Naive thymus-derived CD8-positive, alpha-beta T cell (primary cell): ENCODE measurements around the gene GABPB2. TPM values are rescaled to one million over a fixed set of nuclear protein-coding genes. Genes with fewer than 3 reads are reported as not detected.

ENCODE experiments used
- ATAC-seq, 2 donors: fragments of 150-1000 bp; cut with Tn5 transposase in 1 of 2; sonication (Bioruptor Pico), chemical (Tn5 transposase) in 1 of 2; 1 replicate in 1 of 2; 2 replicates in 1 of 2; pipeline ENCODE4 v1.10.0; 2021; ENCODE audit warnings: mild to moderate bottlenecking in 2 of 2, moderate library complexity in 2 of 2
- POLR2A ChIA-PET: fragments of 350-600 bp; sonication (Branson Sonifier 250); formaldehyde crosslinking; loops from one replicate; lab custom pipeline; 2021; ENCODE audit warnings: antibody characterized with exemption; lab: Charles Lee
- DNase-seq, 10 donors: peaks; one replicate each; pipeline versions ENCODE4 v3.0.0 to v3.0.0-alpha.2; 2020 to 2022
- H3K27ac Mint-ChIP-seq, 10 donors: one replicate each; pipeline ENCODE4 v1.8.0; 2020 to 2022; ENCODE audit warnings: mild to moderate bottlenecking in 10 of 10, mixed read lengths in 10 of 10, moderate library complexity in 4 of 10, inconsistent platforms in 1 of 10
- H3K27me3 Mint-ChIP-seq, 5 donors: one replicate each; pipeline ENCODE4 v1.8.0; 2021 to 2022; ENCODE audit warnings: mixed read lengths in 5 of 5
- H3K36me3 Mint-ChIP-seq, 3 donors: one replicate each; pipeline ENCODE4 v1.8.0; 2020 to 2022; ENCODE audit warnings: mixed read lengths in 3 of 3, mild to moderate bottlenecking in 2 of 3, inconsistent platforms in 1 of 3
- H3K4me1 Mint-ChIP-seq, 4 donors: one replicate each; pipeline ENCODE4 v1.8.0; 2021 to 2022; ENCODE audit warnings: mixed read lengths in 4 of 4
- H3K4me3 Mint-ChIP-seq, 10 donors: one replicate each; pipeline ENCODE4 v1.8.0; 2020 to 2022; ENCODE audit warnings: mild to moderate bottlenecking in 10 of 10, mixed read lengths in 10 of 10, moderate library complexity in 6 of 10, inconsistent platforms in 1 of 10
- H3K9me3 Mint-ChIP-seq, 9 donors: one replicate each; pipeline ENCODE4 v1.8.0; 2020 to 2022; ENCODE audit warnings: mixed read lengths in 9 of 9, mild to moderate bottlenecking in 3 of 9, inconsistent platforms in 1 of 9, moderate library complexity in 1 of 9
- polyA plus RNA-seq, 3 donors: library from polyadenylated mRNA; unstranded; fragments of 300-500 nt; fragmentation: Illumina TruSeq; gene quantifications; one replicate each; pipeline ENCODE4 v1.2.3, GENCODE V29; 2021
- total RNA-seq, 8 experiments: library from RNA in 2 of 8; stranded (reverse) in 2 of 8; gene quantifications; one replicate each; pipeline ENCODE4 v1.2.3 and lab custom pipeline; 2021 to 2026

Gene GABPB2
- total and polyA plus RNA-seq, 5 experiments from 2014 or later, result 4.8 to 43.8 (median 16.4) TPM

DNA sequence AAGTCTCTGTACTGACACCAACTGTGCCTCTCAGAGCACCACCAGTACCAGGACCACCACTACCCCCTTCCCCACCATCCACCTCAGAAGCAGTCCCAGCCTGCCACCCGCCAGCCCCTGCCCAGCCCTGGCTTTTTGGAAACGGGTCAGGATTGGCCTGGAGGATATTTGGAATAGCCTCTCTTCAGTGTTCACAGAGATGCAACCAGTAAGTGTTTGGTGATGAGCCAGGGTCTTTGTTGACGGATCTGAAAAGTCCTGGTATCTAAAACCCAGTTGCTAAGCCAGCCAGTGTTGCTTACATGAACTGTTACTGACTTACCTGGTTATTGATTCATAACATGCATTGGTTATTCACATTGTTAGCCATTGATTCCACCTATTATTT lies 21.9 kb upstream of the GABPB2 start:
- peak; percentile 12 to 16 for ATAC-seq
- Mint-ChIP-seq H3K36me3 (peaks cover 6 to 33% (median 8%) of the 10 kb centered on the region in 3 donors), H3K4me1 (peaks cover 23 to 79% (median 73%) of the 10 kb centered on the region in 4 donors), H3K9me3 (no peaks in the 10 kb centered on the region), H3K27ac (peak overlapping the region; percentile 70 to 99 (median 93)), H3K27me3 (no peaks in the 10 kb centered on the region), H3K4me3 (peak overlapping the region; percentile 88 to 94 (median 93))
- DNase-seq, result no peak
- POLR2A ChIA-PET, result interaction anchor here (0.6 to 9.7 kb wide), 12 partner anchors 9 to 123 kb away, joined by 3 to 264 read pairs (median 9); partner anchors contain the start of genes CDC42SE1, GABPB2, LYSMD1 and MINDY1

DNA sequence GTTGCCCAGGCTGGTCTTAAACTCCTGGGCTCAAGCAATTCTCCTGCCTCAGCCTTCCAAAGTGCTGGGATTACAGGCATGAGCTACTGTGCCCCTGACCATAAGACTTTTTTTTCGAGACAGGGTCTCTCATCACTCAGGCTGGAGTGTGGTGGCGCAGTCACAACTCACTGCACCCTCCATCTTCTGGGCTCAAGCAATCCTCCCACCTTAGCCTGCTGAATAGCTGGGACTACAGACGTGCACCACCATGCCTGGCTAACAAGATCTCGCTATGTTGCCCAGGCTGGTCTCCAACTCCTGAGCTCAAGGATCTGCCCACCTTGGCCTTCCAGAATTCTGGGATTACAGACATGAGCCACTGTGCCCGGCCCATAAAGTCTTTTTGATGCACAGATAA lies 21.1 kb upstream of the GABPB2 start:
- Mint-ChIP-seq H3K27me3 (no peaks in the 10 kb centered on the region), H3K36me3 (peaks cover 6 to 41% (median 12%) of the 10 kb centered on the region in 3 donors), H3K27ac (peak overlapping the region; percentile 70 to 99 (median 93)), H3K4me3 (peak overlapping the region; percentile 48 to 94 (median 92)), H3K9me3 (no peaks in the 10 kb centered on the region), H3K4me1 (peaks cover 22 to 86% (median 79%) of the 10 kb centered on the region in 4 donors)
- POLR2A ChIA-PET, result interaction anchor here (0.5 to 9.7 kb wide), 13 partner anchors 8 to 140 kb away, joined by 3 to 264 read pairs (median 3); partner anchors contain the start of genes BNIPL, CDC42SE1, GABPB2 and MLLT11
- DNase-seq (no peak), ATAC-seq (no peak)

DNA sequence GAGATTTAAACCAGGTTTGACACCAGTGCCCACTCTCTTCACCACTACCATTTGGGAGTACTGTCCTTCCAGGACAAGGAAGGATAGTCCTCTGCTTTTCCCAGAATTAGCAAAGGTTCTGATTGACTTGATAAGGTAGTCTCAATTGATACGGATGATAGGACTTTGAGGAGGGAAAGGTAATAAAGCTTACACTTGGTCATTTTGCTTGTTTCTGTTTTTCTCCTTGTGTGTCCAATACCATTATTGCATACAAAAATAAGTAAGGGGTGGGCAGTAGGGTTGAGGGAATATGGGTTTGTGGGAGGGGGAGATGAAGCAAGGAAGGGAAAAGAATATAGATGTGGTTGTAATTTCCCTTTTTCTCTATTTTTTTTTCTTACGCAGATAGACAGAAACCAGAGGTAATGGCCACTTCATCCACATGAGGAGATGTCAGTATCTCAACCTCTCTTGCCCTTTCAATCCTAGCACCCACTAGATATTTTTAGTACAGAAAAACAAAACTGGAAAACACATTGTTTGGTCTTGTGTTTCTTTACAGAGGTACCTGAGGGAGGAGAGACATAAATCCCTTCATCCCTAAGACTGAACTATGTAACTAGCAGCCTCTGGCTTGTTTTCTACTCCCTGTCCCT lies 20.4 kb upstream of the GABPB2 start:
- POLR2A ChIA-PET, result interaction anchor here (0.6 to 9.7 kb wide), 11 partner anchors 7 to 140 kb away, joined by 3 to 264 read pairs (median 3); partner anchors contain the start of genes BNIPL, CDC42SE1, GABPB2 and MLLT11
- Mint-ChIP-seq H3K9me3 (no peaks in the 10 kb centered on the region), H3K27ac (peak overlapping the region in 9 of 10 donors; percentile 85 to 99 (median 93)), H3K27me3 (no peaks in the 10 kb centered on the region), H3K4me3 (peak overlapping the region in 8 of 10 donors; percentile 1 to 94 (median 90)), H3K36me3 (peaks cover 10 to 49% (median 20%) of the 10 kb centered on the region in 3 donors), H3K4me1 (peaks cover 26 to 93% (median 86%) of the 10 kb centered on the region in 4 donors)
- DNase-seq (no peak), ATAC-seq (no peak)

DNA sequence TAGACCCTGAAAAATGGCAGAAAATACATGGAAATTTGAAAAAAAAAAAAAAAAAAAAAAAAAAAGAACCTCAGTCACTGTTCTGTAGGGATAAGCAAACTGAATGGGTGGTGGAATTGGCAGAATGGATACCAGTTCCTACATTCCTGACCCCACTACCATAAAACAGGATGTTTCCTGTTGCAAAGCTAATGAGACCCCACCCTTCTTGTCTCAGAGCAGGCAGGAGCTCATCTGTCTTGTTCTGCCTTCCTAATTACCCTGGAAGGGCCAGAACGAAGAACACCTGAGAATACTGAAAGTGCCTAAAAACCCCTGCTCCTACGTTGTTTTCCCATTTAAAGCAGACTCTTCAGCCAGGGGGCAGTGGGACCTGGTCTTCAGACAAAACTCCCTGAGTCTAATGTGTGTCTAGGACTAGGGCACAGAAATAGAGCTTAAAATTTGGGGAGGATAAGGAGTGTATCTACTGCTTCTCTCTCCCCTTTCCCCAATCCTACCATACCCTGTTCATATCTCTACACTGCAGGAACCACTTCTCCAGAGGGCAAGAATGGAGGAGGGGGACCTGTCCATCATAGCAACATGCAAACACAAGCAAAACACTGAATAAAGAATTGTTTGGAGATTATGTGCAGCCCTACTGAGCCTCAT lies 19.1 kb upstream of the GABPB2 start:
- no peaks in the 10 kb centered on the region for H3K9me3 Mint-ChIP-seq
- H3K27me3 Mint-ChIP-seq, result no peaks in the 10 kb centered on the region
- ATAC-seq, result no peak
- no peak for DNase-seq
- POLR2A ChIA-PET, result interaction anchor here (1.2 to 9.7 kb wide), 5 partner anchors 6 to 43 kb away, joined by 3 to 264 read pairs (median 3); partner anchors contain the start of genes CDC42SE1, MLLT11 and PRUNE1
- H3K27ac Mint-ChIP-seq, result peak overlapping the region; percentile 72 to 99 (median 88)
- H3K4me3 Mint-ChIP-seq, result peak overlapping the region in 6 of 10 donors; percentile 14 to 54 (median 25)
- H3K36me3 Mint-ChIP-seq, result peaks cover 13 to 58% (median 29%) of the 10 kb centered on the region in 3 donors
- H3K4me1 Mint-ChIP-seq, result peaks cover 33 to 95% (median 89%) of the 10 kb centered on the region in 4 donors

DNA sequence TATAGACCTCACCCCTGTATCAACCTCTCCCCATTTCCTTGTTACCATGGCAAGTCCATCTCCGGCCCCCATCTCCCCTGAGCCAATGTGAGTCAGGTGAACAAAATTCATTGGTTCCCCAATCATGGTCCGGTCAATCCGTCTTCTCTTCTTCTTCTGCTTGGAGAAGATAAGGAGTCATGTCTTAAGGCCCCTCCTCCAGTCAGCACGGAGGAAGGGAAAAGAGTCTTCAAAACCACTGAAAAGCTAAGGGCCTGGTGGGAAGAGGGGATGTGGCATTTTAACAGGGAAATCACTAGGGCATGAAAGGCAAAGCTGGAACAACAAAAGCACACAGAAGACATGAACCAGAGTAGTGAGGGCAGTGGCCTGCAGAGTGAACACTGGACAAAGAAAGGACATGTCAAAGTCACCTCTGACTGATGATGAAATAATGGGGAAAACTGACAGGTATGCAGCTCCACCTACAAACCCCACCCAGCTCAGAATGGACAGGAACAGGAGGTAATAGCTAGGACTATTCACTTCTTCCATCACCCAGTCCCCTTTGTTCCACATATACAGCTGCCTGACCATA lies 15.5 kb upstream of the GABPB2 start:
- Mint-ChIP-seq H3K36me3 (peaks cover 33 to 81% (median 49%) of the 10 kb centered on the region in 3 donors), H3K4me3 (peak overlapping the region; percentile 93 to 100 (median 98)), H3K27me3 (no peaks in the 10 kb centered on the region), H3K27ac (peak overlapping the region; percentile 88 to 99 (median 96)), H3K4me1 (peaks cover 33 to 85% (median 68%) of the 10 kb centered on the region in 4 donors), H3K9me3 (no peaks in the 10 kb centered on the region)
- POLR2A ChIA-PET, result interaction anchor here (0.7 to 10.8 kb wide), 12 partner anchors 8 to 1168 kb away, joined by 3 to 264 read pairs (median 3); partner anchors contain the start of genes C1orf56, CERS2, GABPB2 and MINDY1
- DNase-seq (no peak), ATAC-seq (no peak)

DNA sequence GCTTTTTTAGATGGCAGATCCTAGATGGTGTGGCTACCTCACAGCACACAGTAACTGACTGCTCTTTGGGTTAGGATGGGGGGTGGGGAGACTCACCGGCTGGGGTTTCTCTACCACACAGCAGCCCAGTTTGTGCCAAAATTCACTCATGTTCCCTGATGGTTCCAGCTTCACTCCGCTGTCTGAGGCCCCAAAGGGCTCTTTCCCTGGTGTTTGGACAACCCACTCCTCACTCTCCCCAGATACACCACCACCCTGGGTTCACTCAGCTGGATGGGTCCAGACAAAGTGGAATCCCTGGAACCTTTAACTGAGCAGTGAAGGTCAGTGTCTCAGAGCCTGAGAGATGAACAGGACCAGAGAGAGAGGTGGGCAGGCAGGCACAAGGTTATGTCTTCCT lies 15.0 kb upstream of the GABPB2 start:
- POLR2A ChIA-PET, result interaction anchor here (0.7 to 10.8 kb wide), 15 partner anchors 9 to 1169 kb away, joined by 3 to 264 read pairs (median 3); partner anchors contain the start of genes C1orf56, CERS2, GABPB2 and MINDY1
- peaks cover 37 to 85% (median 69%) of the 10 kb centered on the region in 4 donors for H3K4me1 Mint-ChIP-seq

DNA sequence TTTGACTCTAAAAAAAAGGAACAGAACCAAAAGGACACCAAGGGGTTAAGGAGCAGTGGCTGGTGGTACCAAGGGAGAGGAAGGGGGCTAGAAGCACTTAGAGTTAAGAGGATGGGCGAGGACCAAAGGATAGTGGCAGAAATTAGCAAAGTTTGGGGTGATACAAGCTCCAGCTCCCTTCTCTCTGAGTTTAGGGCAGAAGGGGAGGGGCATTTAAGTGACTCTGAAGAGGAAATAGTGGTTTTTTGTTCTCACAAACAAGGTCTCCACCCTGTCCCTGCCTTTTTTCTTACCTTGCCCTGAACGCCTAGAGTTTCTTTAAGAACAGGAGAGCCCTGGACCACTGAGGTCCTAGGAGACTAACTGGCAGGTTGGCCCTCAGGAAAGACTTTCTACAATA lies 14.4 kb upstream of the GABPB2 start:
- Mint-ChIP-seq H3K4me3 (peak overlapping the region; percentile 93 to 100 (median 98)), H3K9me3 (no peaks in the 10 kb centered on the region), H3K27ac (peak overlapping the region; percentile 88 to 99 (median 96)), H3K27me3 (no peaks in the 10 kb centered on the region), H3K4me1 (peaks cover 40 to 86% (median 70%) of the 10 kb centered on the region in 4 donors), H3K36me3 (peaks cover 33 to 74% (median 49%) of the 10 kb centered on the region in 3 donors)
- DNase-seq (peak in 6 of 10 donors; percentile 31 to 71 (median 48)), ATAC-seq (peak; percentile 44)
- POLR2A ChIA-PET, result interaction anchor here (0.8 to 10.8 kb wide), 12 partner anchors 9 to 134 kb away, joined by 3 to 264 read pairs (median 7); partner anchors contain the start of genes C1orf56, GABPB2, MINDY1 and SCNM1

More for the DNA sequence above, 15.0 kb upstream of the GABPB2 start:
- Mint-ChIP-seq H3K9me3 (no peaks in the 10 kb centered on the region), H3K27me3 (no peaks in the 10 kb centered on the region), H3K4me3 (peak overlapping the region; percentile 93 to 100 (median 98)), H3K36me3 (peaks cover 33 to 80% (median 49%) of the 10 kb centered on the region in 3 donors), H3K27ac (peak overlapping the region; percentile 88 to 99 (median 96))
- DNase-seq (no peak), ATAC-seq (no peak)

DNA sequence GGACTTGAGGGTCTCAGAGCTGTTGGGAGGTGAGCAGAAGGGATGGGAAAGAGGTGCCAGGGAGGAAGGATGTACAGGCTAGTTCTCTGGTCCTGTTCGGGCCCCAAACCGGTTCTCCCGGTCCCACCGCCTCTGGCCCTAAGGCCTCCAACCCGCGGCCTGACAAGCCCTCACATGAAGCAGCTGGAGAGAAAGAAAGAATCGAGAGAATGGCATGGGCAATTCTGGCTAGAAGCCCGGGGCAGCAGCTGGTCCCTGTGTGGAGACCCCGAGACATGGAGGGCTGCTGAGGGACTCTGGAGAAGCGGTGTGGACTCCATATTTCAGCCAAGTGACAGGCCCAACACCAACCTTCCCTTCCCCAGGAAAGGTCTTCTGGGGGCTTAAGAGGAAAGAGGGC lies 11.9 kb upstream of the GABPB2 start:
- POLR2A ChIA-PET, result interaction anchor here (0.7 to 10.8 kb wide), 16 partner anchors 12 to 1172 kb away, joined by 3 to 264 read pairs (median 7); partner anchors contain the start of genes C1orf56, GABPB2, MINDY1 and RPRD2
- ATAC-seq (no peak), DNase-seq (peak in 2 of 10 donors; percentile 5 to 34)

DNA sequence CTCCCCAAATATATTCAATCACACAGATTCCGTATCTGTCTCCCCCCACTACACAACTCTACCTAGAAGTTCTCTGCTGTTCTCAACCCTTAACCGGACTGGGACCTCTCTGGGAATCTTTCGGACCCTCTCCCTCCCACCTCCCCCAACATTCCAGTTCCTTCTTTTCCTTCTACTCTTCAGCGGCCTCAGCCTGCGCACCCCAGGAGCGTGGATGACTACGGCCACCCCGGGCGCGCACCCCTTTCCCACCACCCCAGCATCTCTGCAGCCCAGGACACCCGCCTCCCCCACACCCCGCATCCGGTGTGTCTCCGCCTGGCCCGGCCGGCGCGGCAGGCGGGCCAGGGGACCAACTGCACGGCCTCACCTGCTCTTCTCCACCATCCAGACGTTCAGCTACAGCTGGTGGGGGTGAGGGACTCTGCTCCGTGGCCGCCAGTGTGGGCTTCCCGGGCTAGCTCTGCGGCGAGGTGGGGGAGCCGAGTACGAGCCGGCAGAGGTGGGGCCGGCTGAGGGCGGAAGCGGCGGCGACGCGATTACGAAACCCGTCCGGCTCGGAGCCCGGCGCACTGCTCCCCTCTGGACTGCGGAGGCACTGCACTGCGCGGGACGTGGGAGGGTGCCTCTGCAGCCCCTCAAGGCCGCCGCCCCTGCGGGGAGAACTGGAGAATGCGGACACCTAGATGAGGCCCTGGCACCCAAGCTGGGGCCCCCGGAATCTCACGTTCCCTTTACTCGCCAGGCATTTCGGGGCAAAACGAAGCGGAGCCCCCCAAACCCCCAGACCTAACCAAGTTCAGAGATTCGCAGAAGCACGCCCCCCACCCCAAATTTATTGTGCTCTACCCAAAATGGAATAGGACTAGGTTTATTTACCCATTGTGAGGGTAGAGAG lies 11.2 kb upstream of the GABPB2 start, which contains the start of gene CDC42SE1:
Gene CDC42SE1 (minus strand): TSS at position 514 of the 898 bp plus-strand sequence. CDS start 3,892 bp downstream, outside the sequence.
- DNase-seq (peak; percentile 75 to 90 (median 82)), ATAC-seq (peak; percentile 77 to 84)
- H3K9me3 Mint-ChIP-seq, result no peaks in the 10 kb centered on the region
- peak within 1 kb of the TSS; percentile 88 to 99 (median 96) for H3K27ac Mint-ChIP-seq
- peaks cover 27 to 43% (median 37%) of the 10 kb centered on the region in 3 donors for H3K36me3 Mint-ChIP-seq
- POLR2A ChIA-PET, result interaction anchor here (0.6 to 10.8 kb wide), 17 partner anchors 11 to 1173 kb away, joined by 3 to 264 read pairs (median 7); partner anchors contain the start of genes C1orf56, GABPB2, MINDY1 and RPRD2
- peaks cover 35 to 70% (median 52%) of the 10 kb centered on the region in 4 donors for H3K4me1 Mint-ChIP-seq
- H3K27me3 Mint-ChIP-seq, result no peaks in the 10 kb centered on the region
- peak within 1 kb of the TSS; percentile 93 to 100 (median 98) for H3K4me3 Mint-ChIP-seq

More for the DNA sequence above, 11.9 kb upstream of the GABPB2 start:
- Mint-ChIP-seq H3K27ac (peak overlapping the region; percentile 88 to 99 (median 96)), H3K4me3 (peak overlapping the region; percentile 93 to 100 (median 98)), H3K36me3 (peaks cover 27 to 50% (median 41%) of the 10 kb centered on the region in 3 donors), H3K9me3 (no peaks in the 10 kb centered on the region), H3K4me1 (peaks cover 35 to 73% (median 57%) of the 10 kb centered on the region in 4 donors), H3K27me3 (no peaks in the 10 kb centered on the region)

DNA sequence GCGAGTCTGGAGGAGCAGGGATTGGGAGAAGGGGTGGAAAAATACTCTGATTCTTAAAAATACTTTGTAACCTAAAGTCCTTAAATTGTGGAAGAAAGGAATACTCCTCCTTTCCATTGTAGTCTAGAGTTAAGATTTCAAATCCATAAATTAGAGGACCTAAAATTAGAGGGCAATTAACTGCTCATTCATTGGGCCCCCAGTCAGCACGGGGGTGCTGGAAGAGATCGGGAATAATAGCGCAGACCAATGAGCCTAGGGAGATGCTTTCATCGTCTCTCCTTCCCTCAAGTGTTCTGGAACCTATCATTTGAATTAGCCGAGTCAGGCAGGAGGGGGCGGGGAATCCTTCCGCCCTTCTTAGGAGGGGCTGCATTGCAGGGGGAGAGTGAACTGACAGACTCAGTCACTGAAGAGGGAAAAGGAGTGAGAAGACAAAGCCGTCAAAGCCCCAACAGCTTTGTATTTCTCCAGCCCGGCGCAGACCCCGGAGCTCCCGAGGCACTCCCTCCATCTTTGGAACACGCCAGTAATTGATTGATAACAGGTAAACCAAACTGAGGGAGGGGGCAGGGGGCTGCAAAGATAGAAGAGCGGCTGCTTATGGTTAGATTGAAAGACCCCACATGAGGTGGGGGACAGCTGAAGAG lies 10.4 kb upstream of the GABPB2 start, which contains the start of gene MLLT11:
Gene MLLT11 (plus strand): TSS at position 391 of the 650 bp plus-strand sequence. CDS start 6,828 bp downstream, outside the sequence.
- peaks cover 23 to 36% (median 30%) of the 10 kb centered on the region in 3 donors for H3K36me3 Mint-ChIP-seq
- POLR2A ChIA-PET, result interaction anchor here (0.6 to 10.8 kb wide), 12 partner anchors 10 to 192 kb away, joined by 3 to 264 read pairs (median 12); partner anchors contain the start of genes C1orf56, GABPB2, MINDY1 and TNFAIP8L2
- peaks cover 32 to 68% (median 45%) of the 10 kb centered on the region in 4 donors for H3K4me1 Mint-ChIP-seq

More for the DNA sequence above, 10.4 kb upstream of the GABPB2 start, which contains the start of gene MLLT11:
- Mint-ChIP-seq H3K27ac (peak within 1 kb of the TSS; percentile 88 to 99 (median 96)), H3K9me3 (no peaks in the 10 kb centered on the region), H3K27me3 (no peaks in the 10 kb centered on the region), H3K4me3 (peak within 1 kb of the TSS; percentile 93 to 100 (median 98))
- DNase-seq (peak in 5 of 10 donors; percentile 24 to 39 (median 33)), ATAC-seq (no peak)
